Transverse colon (tissue), 4 donors: ENCODE measurements around the gene TRIM54.

ENCODE experiments used
- EP300 ChIP-seq: sonication (generic); formaldehyde crosslinking; IDR thresholded peaks from one replicate; pipeline ENCODE4 v1.6.1; 2017; ENCODE audit warnings: antibody characterized with exemption, low read depth
- POLR2A ChIP-seq: fragments of 450-650 bp; IDR thresholded peaks from one replicate; pipeline ENCODE4 v1.6.1; 2016; ENCODE audit warnings: antibody characterized with exemption, mild to moderate bottlenecking, moderate library complexity
- POLR2AphosphoS5 ChIP-seq, 3 donors: sonication (generic); formaldehyde crosslinking; IDR thresholded peaks; one replicate each; pipeline ENCODE4 v1.6.1; 2016; ENCODE audit warnings: antibody characterized with exemption in 3 of 3
- TF ChIP-seq, protein P1 (sequence below), 5 experiments: fragments of 200-600 bp in 3 of 5; fragments of 450-650 bp in 2 of 5; sonication (generic) in 3 of 5; IDR thresholded peaks; 1 replicate in 2 of 5; 2 replicates in 3 of 5; pipeline ENCODE4 v1.5.1; 2016 to 2017; ENCODE audit warnings: antibody characterized with exemption in 5 of 5, inconsistent platforms in 3 of 5, mild to moderate bottlenecking in 2 of 5, moderate library complexity in 1 of 5

DNA sequence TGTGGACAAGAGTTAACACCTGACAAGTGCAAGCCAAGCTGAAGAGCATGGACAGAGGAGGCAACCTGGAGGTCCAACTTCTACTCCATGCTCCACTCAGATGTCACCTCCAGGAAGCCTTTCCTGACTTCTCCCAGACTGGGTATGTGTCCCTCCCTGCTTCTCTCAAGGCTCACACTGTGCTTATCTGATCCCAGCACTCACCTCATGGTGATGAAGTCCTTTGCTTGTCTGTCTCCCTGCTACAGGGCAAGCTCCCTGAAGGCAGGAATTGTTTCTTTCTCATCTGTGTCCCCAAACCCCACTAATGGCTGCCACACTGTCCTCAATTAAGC lies 16.7 kb upstream of the TRIM54 start:
- TF ChIP-seq, protein P1, sequence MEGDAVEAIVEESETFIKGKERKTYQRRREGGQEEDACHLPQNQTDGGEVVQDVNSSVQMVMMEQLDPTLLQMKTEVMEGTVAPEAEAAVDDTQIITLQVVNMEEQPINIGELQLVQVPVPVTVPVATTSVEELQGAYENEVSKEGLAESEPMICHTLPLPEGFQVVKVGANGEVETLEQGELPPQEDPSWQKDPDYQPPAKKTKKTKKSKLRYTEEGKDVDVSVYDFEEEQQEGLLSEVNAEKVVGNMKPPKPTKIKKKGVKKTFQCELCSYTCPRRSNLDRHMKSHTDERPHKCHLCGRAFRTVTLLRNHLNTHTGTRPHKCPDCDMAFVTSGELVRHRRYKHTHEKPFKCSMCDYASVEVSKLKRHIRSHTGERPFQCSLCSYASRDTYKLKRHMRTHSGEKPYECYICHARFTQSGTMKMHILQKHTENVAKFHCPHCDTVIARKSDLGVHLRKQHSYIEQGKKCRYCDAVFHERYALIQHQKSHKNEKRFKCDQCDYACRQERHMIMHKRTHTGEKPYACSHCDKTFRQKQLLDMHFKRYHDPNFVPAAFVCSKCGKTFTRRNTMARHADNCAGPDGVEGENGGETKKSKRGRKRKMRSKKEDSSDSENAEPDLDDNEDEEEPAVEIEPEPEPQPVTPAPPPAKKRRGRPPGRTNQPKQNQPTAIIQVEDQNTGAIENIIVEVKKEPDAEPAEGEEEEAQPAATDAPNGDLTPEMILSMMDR (IDR thresholded peaks at IDR 0.05): no peak
- TF ChIP-seq POLR2AphosphoS5 (IDR thresholded peaks at IDR 0.05): no peak
- TF ChIP-seq EP300: no peak
- TF ChIP-seq POLR2A: no peak
